MM.1S (cell line): Measurements from ENCODE around the gene CLCN4.

Experiments used
- EZH2 ChIP-seq: fragments of 300-600 bp; sonication (generic); optimal IDR thresholded peaks from 2 replicates; pipeline ENCODE3; 2017; ENCODE audit warnings: low read depth, mild to moderate bottlenecking, antibody characterized with exemption, low read length, mixed read lengths
- TF ChIP-seq, protein P1 (sequence below): fragments of 300-600 bp; sonication (generic); IDR thresholded peaks from 2 replicates; pipeline ENCODE4 v1.5.1; 2016; ENCODE audit warnings: antibody characterized with exemption, low read length, mixed read lengths

DNA sequence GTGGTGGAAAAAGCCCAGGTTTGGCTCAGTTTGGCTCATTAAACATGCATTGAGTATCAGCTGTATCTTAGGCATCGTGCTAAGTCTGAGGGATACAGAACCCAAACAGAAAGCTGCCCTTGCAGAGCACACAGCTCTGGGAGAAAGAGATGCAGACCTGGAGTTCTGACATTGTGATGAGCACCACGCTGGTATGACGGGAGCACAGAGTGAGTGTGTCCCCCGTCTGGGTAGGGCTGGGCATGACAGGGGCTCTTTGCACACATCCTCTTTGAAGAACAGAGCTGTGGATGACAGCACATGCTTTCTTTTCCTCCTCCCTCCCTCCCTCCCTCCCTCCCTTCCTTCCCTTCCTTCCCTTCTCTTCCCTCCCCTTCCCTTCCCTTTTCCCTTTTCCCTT, 52.2 kb downstream of the CLCN4 start:
- TF ChIP-seq, protein P1, sequence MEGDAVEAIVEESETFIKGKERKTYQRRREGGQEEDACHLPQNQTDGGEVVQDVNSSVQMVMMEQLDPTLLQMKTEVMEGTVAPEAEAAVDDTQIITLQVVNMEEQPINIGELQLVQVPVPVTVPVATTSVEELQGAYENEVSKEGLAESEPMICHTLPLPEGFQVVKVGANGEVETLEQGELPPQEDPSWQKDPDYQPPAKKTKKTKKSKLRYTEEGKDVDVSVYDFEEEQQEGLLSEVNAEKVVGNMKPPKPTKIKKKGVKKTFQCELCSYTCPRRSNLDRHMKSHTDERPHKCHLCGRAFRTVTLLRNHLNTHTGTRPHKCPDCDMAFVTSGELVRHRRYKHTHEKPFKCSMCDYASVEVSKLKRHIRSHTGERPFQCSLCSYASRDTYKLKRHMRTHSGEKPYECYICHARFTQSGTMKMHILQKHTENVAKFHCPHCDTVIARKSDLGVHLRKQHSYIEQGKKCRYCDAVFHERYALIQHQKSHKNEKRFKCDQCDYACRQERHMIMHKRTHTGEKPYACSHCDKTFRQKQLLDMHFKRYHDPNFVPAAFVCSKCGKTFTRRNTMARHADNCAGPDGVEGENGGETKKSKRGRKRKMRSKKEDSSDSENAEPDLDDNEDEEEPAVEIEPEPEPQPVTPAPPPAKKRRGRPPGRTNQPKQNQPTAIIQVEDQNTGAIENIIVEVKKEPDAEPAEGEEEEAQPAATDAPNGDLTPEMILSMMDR, result no peak
- no peak for TF ChIP-seq EZH2
